Heart right ventricle (tissue), 16 donors: ENCODE data around the gene LEMD1. TPM values are rescaled to one million over a fixed set of nuclear protein-coding genes. Genes with fewer than 3 reads are reported as not detected.
A peak's percentile ranks its signal among the peaks of the same experiment; 100 is the strongest.

ENCODE experiments used
- ATAC-seq, 8 donors: fragments of 200-7000 bp; cut with Tn5 transposase; one replicate each; pipeline ENCODE4 v1.9.1; 2020; ENCODE audit warnings: mild to moderate bottlenecking in 8 of 8, moderate library complexity in 8 of 8, moderate number of reproducible peaks in 1 of 8
- DNase-seq, 2 donors: peaks; one replicate each; pipeline ENCODE4 v3.0.0-alpha.2; 2020
- H3K27ac ChIP-seq, 10 donors: fragments of 200-600 bp; sonication (generic) in 2 of 10; one replicate each; pipeline versions ENCODE4 v1.5.0 to v1.8.0; 2020 to 2022; ENCODE audit warnings: mild to moderate bottlenecking in 3 of 10
- H3K27me3 ChIP-seq, 7 donors: fragments of 200-600 bp; one replicate each; pipeline ENCODE4 v1.8.0; 2021 to 2022; ENCODE audit warnings: mild to moderate bottlenecking in 2 of 7
- H3K36me3 ChIP-seq, 9 donors: fragments of 200-600 bp; sonication (generic) in 1 of 9; one replicate each; pipeline versions ENCODE4 v1.5.0 to v1.8.0; 2020 to 2022; ENCODE audit warnings: mild to moderate bottlenecking in 2 of 9
- H3K4me1 ChIP-seq, 9 donors: fragments of 200-600 bp; sonication (generic) in 1 of 9; one replicate each; pipeline versions ENCODE4 v1.5.0 to v1.8.0; 2020 to 2022; ENCODE audit warnings: mild to moderate bottlenecking in 4 of 9
- H3K4me3 ChIP-seq, 10 donors: fragments of 200-600 bp; sonication (generic) in 2 of 10; one replicate each; pipeline versions ENCODE4 v1.5.0 to v1.8.0; 2020 to 2022; ENCODE audit warnings: mild to moderate bottlenecking in 7 of 10, moderate library complexity in 2 of 10
- H3K9me3 ChIP-seq, 11 donors: fragments of 200-600 bp in 10 of 11; sonication (generic) in 2 of 11; one replicate each; pipeline versions ENCODE4 v1.5.0 to v1.8.0; 2013 to 2022; ENCODE audit warnings: mild to moderate bottlenecking in 2 of 11, control low read depth in 1 of 11, moderate library complexity in 1 of 11
- CTCF ChIP-seq, 9 donors: fragments of 200-600 bp; sonication (generic) in 2 of 9; IDR thresholded peaks; one replicate each; pipeline versions ENCODE4 v1.5.0 to v1.8.0; 2021 to 2022; ENCODE audit warnings: antibody characterized with exemption in 9 of 9, mild to moderate bottlenecking in 5 of 9, moderate library complexity in 1 of 9
- WGBS, 2 donors: extraction: QIAGEN DNeasy Blood & Tissue Kit; methylation state at CpG; one replicate each; pipeline ENCODE4 v1.1.7; 2013; ENCODE audit warnings: inconsistent platforms in 1 of 2; 5-methylcytosine and 5-hydroxymethylcytosine counted together
- intact Hi-C, 10 donors: fragments of 100-400 bp; cut with DNase I; formaldehyde crosslinking; loops; one replicate each; pipeline versions ENCODE4 v1.11.1 to v1.14.2; 2022
- polyA plus RNA-seq, 2 donors: library from polyadenylated mRNA; stranded (reverse); fragments of 200-250 nt; gene quantifications; one replicate each; pipeline ENCODE4 v1.2.3, GENCODE V29; 2013
- total RNA-seq, 10 donors: library from RNA; stranded (reverse); fragmentation: NEBNext Ultra II Directional in 3 of 10; extraction: Animal tissue kit (Norgen Biotek cat#: 25700) in 3 of 10; gene quantifications; one replicate each; pipeline versions ENCODE4 v1.2.1 to v1.2.4, GENCODE V29; 2021 to 2023
- donor health status: Arrhythmogenic right ventricular cardiomyopathy.
- donor health status: ischemic (EF 13 %, LVEDD 7.1; RV severe dilation, severe dysfunction).
- donor health status: healthy with polysubstance abuse.
- donor health status: DM: no; HTN: yes; CAD: no.
- donor health status: DM: no; HTN: no; CAD: no.
- donor health status: ischemic (EF 25% LVEDD 6.9; RV normal size, moderate dysfunction).
- donor health status: ischemic (EF 25% LVEDD 5.7; RV mildly dilated, moderate dysfunction).
- donor health status: healthy.
- donor health status: DM: yes; HTN: yes; CAD: no.
- donor health status: Ischemic cardiomyopathy.
- donor health status: ischemic (EF 35%, LVEDD 5.7; RV mildly dilated, moderate dysfunction).
- donor health status: nonischemic (EF 11% LVEDD 7.7; RV severe dilation, severe dysfunction).
- donor health status: DM: yes; HTN: yes; CAD: no.
- donor health status: PGD.
- donor health status: ischemic (EF 29% LVEDD 5.4; RV normal size, mild dysfunction).
- donor health status: nonischemic (EF 23%, LVEDD 6.1; RV moderate dilation, normal function).

Gene LEMD1
- total and polyA plus RNA-seq, 12 donors = not detected

GRCh38 chr1:205351984-205352713 lies 69.7 kb downstream of the LEMD1 start:
- no peak overlapping the region for H3K4me3 ChIP-seq
- ATAC-seq = peak in 1 of 8 donors; percentile 15
- peaks cover 6 to 25% (median 20%) of the 10 kb centered on the region in 7 donors for H3K27me3 ChIP-seq
- H3K27ac ChIP-seq = no peak overlapping the region
- H3K36me3 ChIP-seq = no peaks in the 10 kb centered on the region
- H3K9me3 ChIP-seq = no peaks in the 10 kb centered on the region
- intact Hi-C loops = loop anchor here in 7 of 10 donors (5.0 to 10.0 kb wide), 3 partner anchors 83 to 135 kb away; no protein-coding TSS in a partner anchor
- peaks cover 0 to 19% (median 0%) of the 10 kb centered on the region in 9 donors for H3K4me1 ChIP-seq
- no peak for TF ChIP-seq CTCF (IDR thresholded peaks at IDR 0.05)
- 81 to 83% methylated on average over 11 of the region's 11 CpGs for WGBS, 2 donors
- DNase-seq = no peak

- H3K27ac ChIP-seq = no peak overlapping the region
- TF ChIP-seq CTCF (IDR thresholded peaks at IDR 0.05) = no peak
- no peak for ATAC-seq
- 86% methylated on average over 8 of the region's 8 CpGs for WGBS, 2 donors
- peaks cover 0 to 26% (median 22%) of the 10 kb centered on the region in 7 donors for H3K27me3 ChIP-seq
- no peak for DNase-seq
- H3K4me1 ChIP-seq = peaks cover 0 to 12% (median 0%) of the 10 kb centered on the region in 9 donors
- H3K9me3 ChIP-seq = no peaks in the 10 kb centered on the region
- no peaks in the 10 kb centered on the region for H3K36me3 ChIP-seq
- intact Hi-C loops = loop anchor here in 7 of 10 donors (5.0 to 10.0 kb wide), 3 partner anchors 84 to 137 kb away; no protein-coding TSS in a partner anchor
- H3K4me3 ChIP-seq = no peak overlapping the region
Measured at GRCh38 chr1:205350691-205351141, 71.1 kb downstream of the LEMD1 start.

- ATAC-seq (peak in 1 of 8 donors; percentile 14), DNase-seq (no peak)
- intact Hi-C loops = loop anchor here in 7 of 10 donors (5.0 to 10.0 kb wide), 3 partner anchors 85 to 137 kb away; no protein-coding TSS in a partner anchor
- H3K4me1 ChIP-seq = peaks cover 0 to 12% (median 0%) of the 10 kb centered on the region in 9 donors
- no peaks in the 10 kb centered on the region for H3K36me3 ChIP-seq
- TF ChIP-seq CTCF (IDR thresholded peaks at IDR 0.05) = no peak
- WGBS, 2 donors = 81 to 85% methylated on average over 4 of the region's 4 CpGs
- no peaks in the 10 kb centered on the region for H3K9me3 ChIP-seq
- peaks cover 0 to 32% (median 26%) of the 10 kb centered on the region in 7 donors for H3K27me3 ChIP-seq
- no peak overlapping the region for H3K27ac ChIP-seq
- no peak overlapping the region for H3K4me3 ChIP-seq
Measured at GRCh38 chr1:205350124-205350523, 71.7 kb downstream of the LEMD1 start.

GRCh38 chr1:205348554-205349487 lies 73.0 kb downstream of the LEMD1 start:
- no peaks in the 10 kb centered on the region for H3K36me3 ChIP-seq
- no peak for TF ChIP-seq CTCF (IDR thresholded peaks at IDR 0.05)
- 66 to 71% methylated on average over 5 of the region's 5 CpGs for WGBS, 2 donors
- no peak for DNase-seq
- H3K4me3 ChIP-seq = no peak overlapping the region
- ATAC-seq = no peak
- H3K4me1 ChIP-seq = peaks cover 2 to 18% (median 7%) of the 10 kb centered on the region in 9 donors
- intact Hi-C loops = no loop called here
- peaks cover 7 to 45% (median 39%) of the 10 kb centered on the region in 7 donors for H3K27me3 ChIP-seq
- H3K27ac ChIP-seq = no peak overlapping the region
- H3K9me3 ChIP-seq = no peaks in the 10 kb centered on the region
